Measurements from ENCODE around the gene IGSF3. TPM values are rescaled to one million over a fixed set of nuclear protein-coding genes. Genes with fewer than 3 reads are reported as not detected.
"Not testable (repeated sequence)": the region's sequence is repeated elsewhere in the genome, so short reads cannot be mapped to it uniquely, and the experiment has no call there.

IGSF3 gene
- total RNA-seq, 2 experiments from 2014 or later: 0.70 to 0.92 TPM

DNA sequence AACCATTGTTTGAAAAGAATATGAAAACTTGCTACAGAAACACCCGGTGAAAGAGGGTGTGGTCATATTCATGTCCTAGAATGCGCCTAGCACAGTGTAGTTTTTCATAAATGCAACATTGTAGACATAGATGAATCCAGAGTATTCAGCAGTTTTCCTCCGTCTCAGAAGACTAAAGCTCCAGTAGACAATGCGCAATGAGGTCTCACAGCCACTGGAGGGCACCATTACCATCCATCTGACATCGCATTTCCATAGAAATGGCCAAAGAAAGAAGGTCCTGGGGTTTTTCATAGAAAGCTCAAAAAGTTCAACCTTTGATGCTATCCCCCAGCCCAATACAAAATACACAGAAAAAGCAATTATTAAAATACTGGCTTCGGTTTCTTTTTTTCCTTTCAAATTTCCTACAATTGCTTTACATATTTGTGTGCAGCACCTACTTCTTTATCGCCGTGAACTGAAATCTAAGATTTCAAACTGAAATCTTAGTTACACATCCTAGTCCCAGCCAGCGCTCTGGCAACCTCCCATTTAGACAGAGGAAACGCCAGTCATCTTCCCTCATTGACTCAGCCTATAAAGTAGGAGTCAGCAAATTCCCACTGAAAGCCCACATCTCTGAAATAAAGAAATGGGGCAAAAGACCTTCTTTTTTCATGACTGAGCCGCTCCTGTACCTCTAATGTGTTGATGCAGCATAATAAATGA is 92.8 kb downstream of the IGSF3 start:
- Mint-ChIP-seq H3K4me3 (no peak overlapping the region), H3K9me3 (no peaks in the 10 kb centered on the region), H3K27me3 (peaks cover 15% of the 10 kb centered on the region), H3K27ac (no peak overlapping the region), H3K36me3 (peaks cover 1% of the 10 kb centered on the region), H3K4me1 (peaks cover 18% of the 10 kb centered on the region)
- DNase-seq: peak; percentile 43

DNA sequence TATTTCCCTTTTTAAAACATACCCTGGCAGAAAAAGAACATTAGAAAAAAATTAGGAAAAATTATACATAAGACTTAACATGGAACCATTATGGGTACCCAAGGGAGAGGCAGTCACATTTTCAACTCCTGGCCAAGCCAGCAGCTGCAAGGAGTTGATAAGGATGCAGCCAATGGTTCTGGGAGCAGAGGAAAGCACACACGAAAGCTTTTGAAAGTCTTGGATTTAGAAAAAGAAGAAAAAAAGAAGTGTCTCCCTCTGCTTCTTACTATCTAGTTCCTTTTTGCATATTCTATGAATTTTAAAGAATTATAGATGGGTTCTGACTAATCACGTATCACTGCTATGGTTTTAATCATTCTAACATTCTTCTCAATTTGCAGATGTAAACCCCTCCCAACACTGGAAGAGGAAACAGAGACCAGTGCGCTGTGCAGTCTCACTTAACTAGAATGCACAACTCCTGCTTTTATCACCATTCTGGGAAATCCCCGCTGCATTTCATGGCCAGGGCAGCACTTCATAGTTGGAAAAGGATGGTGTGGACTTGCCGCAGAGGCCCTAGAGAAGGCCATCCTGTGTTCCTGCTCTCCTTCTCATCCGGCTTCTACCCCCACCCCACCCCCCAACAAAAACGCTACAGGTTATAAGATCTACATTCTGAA is 94.0 kb downstream of the IGSF3 start:
- Mint-ChIP-seq H3K4me1 (peaks cover 26% of the 10 kb centered on the region), H3K27me3 (peaks cover 15% of the 10 kb centered on the region), H3K9me3 (no peaks in the 10 kb centered on the region), H3K27ac (no peak overlapping the region), H3K36me3 (peaks cover 7% of the 10 kb centered on the region), H3K4me3 (no peak overlapping the region)
- no peak for DNase-seq

DNA sequence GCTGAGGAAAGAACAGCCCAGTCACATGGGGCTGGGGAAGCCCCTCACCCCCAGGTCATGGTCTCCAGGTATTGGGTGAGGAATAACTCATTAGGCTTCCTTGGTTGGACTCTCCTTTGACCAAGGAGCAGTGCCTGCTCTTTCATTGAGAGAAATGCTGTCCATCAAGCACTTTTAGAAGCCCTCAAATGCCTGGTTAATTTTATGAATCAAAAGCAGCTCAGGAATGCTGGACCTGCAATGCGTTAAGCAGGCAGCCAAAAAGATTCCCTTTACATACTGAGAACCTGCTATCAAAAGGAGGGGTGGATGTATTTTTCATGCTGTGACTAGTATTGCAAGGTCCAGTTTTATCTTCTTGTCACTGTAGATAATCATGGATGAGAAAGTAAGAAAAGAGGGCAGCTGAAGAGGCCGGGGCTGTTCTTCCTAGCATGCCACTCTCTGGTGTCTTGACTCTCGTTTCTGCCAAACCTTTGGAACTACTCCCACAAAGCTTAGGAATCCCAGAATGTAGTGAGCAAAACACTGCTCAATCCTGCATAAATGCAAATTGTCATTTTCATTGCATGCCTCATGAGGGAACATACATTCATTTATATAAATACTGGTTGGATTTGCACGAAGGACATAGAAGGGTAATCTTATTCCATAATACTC is 94.6 kb downstream of the IGSF3 start:
- no peaks in the 10 kb centered on the region for H3K9me3 Mint-ChIP-seq
- DNase-seq: no peak
- no peak overlapping the region for H3K27ac Mint-ChIP-seq
- H3K4me3 Mint-ChIP-seq: no peak overlapping the region
- peaks cover 15% of the 10 kb centered on the region for H3K27me3 Mint-ChIP-seq
- peaks cover 7% of the 10 kb centered on the region for H3K36me3 Mint-ChIP-seq
- H3K4me1 Mint-ChIP-seq: peaks cover 30% of the 10 kb centered on the region

GRCh38 chr1:116572099-116572498 is 95.4 kb downstream of the IGSF3 start:
- no peaks in the 10 kb centered on the region for H3K9me3 Mint-ChIP-seq
- no peak for DNase-seq
- peaks cover 9% of the 10 kb centered on the region for H3K36me3 Mint-ChIP-seq
- H3K4me3 Mint-ChIP-seq: peak overlapping the region; percentile 77
- peaks cover 32% of the 10 kb centered on the region for H3K4me1 Mint-ChIP-seq
- peaks cover 15% of the 10 kb centered on the region for H3K27me3 Mint-ChIP-seq
- peak overlapping the region; percentile 61 for H3K27ac Mint-ChIP-seq

DNA sequence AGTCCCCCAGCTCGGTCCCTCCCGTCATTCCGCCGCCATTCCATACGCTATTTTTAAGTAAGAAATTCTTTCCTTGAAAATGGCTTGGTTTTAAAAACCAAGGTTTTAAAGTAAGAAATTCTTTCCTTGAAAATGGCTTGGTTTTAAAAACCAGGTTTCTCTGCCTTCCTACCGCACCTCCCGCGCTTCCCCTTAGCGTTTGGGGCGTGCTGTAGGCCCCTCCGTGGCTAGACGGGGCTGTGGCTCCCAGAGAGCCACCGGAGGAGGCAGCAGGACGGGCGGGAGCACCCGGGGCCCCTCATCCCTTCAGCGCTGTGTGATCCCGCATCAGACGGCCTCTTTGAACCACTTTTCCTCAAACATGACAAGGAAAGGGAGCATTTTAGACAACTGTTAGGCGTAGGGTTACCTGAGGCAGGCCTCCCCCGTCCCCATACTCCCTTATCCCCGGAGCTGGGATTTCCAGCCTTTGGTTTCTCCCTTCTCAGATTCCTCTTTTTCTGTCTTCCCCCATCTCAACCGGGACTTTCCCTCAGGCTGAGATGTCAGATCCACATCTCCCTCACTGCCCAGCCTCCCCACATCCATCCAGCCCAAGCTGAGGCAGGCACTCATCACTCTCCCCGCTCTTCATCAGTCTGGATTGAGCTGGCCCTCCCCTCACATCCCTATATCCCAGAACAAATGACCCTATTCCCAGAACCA is 96.2 kb downstream of the IGSF3 start:
- no peak for DNase-seq
- Mint-ChIP-seq H3K4me3 (peak overlapping the region; percentile 77), H3K4me1 (peaks cover 32% of the 10 kb centered on the region), H3K36me3 (peaks cover 9% of the 10 kb centered on the region), H3K9me3 (no peaks in the 10 kb centered on the region), H3K27ac (peak overlapping the region; percentile 61), H3K27me3 (peaks cover 15% of the 10 kb centered on the region)

DNA sequence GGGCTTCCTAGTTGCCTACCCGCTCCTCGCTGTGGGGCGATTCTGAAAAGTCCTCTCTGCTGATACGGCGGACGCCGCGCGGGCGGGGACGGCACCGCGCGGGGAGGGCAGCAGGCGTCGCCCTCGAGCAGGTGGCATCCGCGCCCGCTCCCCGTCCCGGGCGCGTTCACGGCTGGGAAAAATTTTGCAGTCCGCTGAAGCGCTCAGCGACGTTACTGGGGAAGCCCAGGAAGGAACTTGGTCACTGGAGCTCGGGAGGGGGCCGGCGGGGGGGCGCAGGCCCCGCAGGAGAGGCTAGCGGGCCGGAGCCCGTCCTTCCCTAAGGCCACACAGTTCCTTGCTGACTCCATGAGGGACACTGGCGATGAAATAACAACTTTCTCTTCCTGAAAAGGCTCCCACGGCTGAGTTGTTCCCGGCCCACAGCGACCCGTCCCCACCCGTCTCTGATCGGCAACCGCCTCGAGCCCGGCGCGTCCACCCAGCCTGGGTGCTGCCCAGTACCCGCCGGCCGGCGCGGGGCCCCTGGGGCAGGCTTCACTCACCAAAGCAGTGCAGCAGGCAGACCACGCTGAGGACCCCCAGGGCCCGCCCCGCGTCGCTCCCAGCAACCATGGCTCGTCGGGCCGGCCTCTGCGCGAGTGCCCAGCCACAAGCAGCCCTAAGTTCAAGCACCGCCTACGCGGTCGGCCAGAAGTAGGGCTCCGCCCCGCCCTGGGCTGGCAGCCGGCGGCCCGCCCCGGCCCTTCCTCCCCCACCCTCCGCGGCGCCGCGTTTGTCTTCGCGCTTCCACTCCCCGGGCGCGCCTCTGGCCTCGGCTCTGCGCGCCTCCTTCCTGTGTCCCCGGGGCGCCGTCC is 96.9 kb downstream of the IGSF3 start, which contains the start of gene CD58:
Gene CD58, minus strand, starts transcription at position 669 of the 857 bp plus-strand sequence. Its CDS starts 54 bp downstream, at position 615.
- peaks cover 9% of the 10 kb centered on the region for H3K36me3 Mint-ChIP-seq
- peak; percentile 88 for DNase-seq
- H3K4me3 Mint-ChIP-seq: peak within 1 kb of the TSS; percentile 77
- peaks cover 15% of the 10 kb centered on the region for H3K27me3 Mint-ChIP-seq
- no peaks in the 10 kb centered on the region for H3K9me3 Mint-ChIP-seq
- peak within 1 kb of the TSS; percentile 65 for H3K27ac Mint-ChIP-seq
- peaks cover 32% of the 10 kb centered on the region for H3K4me1 Mint-ChIP-seq

- H3K36me3 Mint-ChIP-seq: peaks cover 11% of the 10 kb centered on the region
- DNase-seq: no peak
- peak overlapping the region; percentile 77 for H3K4me3 Mint-ChIP-seq
- peaks cover 30% of the 10 kb centered on the region for H3K4me1 Mint-ChIP-seq
- H3K9me3 Mint-ChIP-seq: peaks cover 2% of the 10 kb centered on the region
- peaks cover 15% of the 10 kb centered on the region for H3K27me3 Mint-ChIP-seq
- peak overlapping the region; percentile 65 for H3K27ac Mint-ChIP-seq
These were observed 97.7 kb downstream of the IGSF3 start for GRCh38 chr1:116569776-116570357.

DNA sequence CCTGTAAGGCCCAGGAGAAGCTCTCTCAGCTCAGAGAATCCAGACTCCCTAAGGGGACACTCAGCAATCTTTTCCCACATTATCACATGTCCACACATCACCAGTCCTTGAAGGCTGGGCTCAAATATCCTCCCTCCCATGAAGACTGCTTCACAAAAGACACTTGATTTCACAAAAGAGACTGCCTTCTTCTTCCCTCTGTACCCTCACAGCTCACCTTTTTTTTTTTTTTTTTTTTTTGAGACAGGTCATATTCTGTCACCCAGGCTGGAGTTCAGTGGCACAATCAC is 98.2 kb downstream of the IGSF3 start:
- Mint-ChIP-seq H3K27ac (no peak overlapping the region), H3K36me3 (peaks cover 15% of the 10 kb centered on the region), H3K9me3 (peaks cover 5% of the 10 kb centered on the region), H3K4me3 (peak overlapping the region; percentile 77), H3K27me3 (peaks cover 15% of the 10 kb centered on the region), H3K4me1 (peaks cover 30% of the 10 kb centered on the region)
- no peak for DNase-seq

GRCh38 chr1:116568662-116569380 is 98.7 kb downstream of the IGSF3 start:
- peak overlapping the region; percentile 77 for H3K4me3 Mint-ChIP-seq
- no peak for DNase-seq
- H3K27me3 Mint-ChIP-seq: peaks cover 11% of the 10 kb centered on the region
- H3K36me3 Mint-ChIP-seq: peaks cover 20% of the 10 kb centered on the region
- H3K4me1 Mint-ChIP-seq: peaks cover 30% of the 10 kb centered on the region
- H3K27ac Mint-ChIP-seq: no peak overlapping the region
- H3K9me3 Mint-ChIP-seq: peaks cover 9% of the 10 kb centered on the region

DNA sequence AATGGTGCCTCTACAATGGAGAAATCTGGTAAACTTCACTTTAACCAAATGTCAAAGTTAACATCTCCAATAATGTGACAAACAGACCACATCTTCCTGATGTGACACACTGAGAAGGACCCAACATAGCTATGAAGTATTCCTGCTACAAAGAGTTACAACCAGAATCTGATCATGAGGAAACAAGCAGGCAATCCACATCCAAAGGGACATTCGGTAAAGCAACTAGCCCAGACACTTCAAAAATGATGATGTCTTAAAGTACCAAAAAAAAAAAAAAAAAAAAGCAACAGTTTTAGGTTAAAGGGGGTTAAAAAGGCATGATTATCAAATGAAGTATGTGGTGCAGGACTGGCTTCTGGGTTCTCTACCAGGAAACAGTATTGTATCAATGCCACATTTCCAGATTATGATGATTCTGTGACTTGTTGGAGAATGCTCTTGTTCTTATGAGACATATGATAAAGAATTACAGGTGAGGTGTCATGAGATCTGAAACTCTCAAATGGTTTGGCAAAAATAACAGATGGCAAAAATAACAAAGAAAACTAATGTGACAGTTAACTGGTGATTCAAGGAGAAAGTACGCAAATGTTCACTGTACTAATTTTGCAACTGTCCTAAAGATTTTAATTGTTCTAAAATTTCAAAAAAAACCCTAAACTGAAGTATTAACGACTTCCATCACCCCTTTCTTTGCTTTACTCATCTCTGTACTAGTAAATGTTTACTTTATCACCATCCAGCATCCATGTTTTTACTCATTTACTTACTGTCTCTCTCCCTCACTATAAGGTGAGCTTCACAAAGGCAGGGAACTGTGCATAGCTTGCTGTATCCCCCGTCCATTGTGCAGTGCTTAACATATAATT is 99.5 kb downstream of the IGSF3 start:
- H3K9me3 Mint-ChIP-seq: peaks cover 9% of the 10 kb centered on the region
- H3K27ac Mint-ChIP-seq: no peak overlapping the region
- peaks cover 10% of the 10 kb centered on the region for H3K27me3 Mint-ChIP-seq
- peaks cover 27% of the 10 kb centered on the region for H3K36me3 Mint-ChIP-seq
- H3K4me3 Mint-ChIP-seq: no peak overlapping the region
- DNase-seq: no peak
- peaks cover 30% of the 10 kb centered on the region for H3K4me1 Mint-ChIP-seq

GRCh38 chr1:116565222-116565621 is 102.3 kb downstream of the IGSF3 start:
- H3K4me1 Mint-ChIP-seq: peaks cover 33% of the 10 kb centered on the region
- H3K27ac Mint-ChIP-seq: no peak overlapping the region
- no peak overlapping the region for H3K4me3 Mint-ChIP-seq
- H3K36me3 Mint-ChIP-seq: peaks cover 35% of the 10 kb centered on the region
- H3K27me3 Mint-ChIP-seq: no peaks in the 10 kb centered on the region
- H3K9me3 Mint-ChIP-seq: peaks cover 16% of the 10 kb centered on the region
- no peak for DNase-seq

- no peak for DNase-seq
- Mint-ChIP-seq H3K4me3 (no peak overlapping the region), H3K9me3 (peaks cover 16% of the 10 kb centered on the region), H3K4me1 (peaks cover 32% of the 10 kb centered on the region), H3K27me3 (no peaks in the 10 kb centered on the region), H3K36me3 (peaks cover 32% of the 10 kb centered on the region), H3K27ac (no peak overlapping the region)
These were observed 103.1 kb downstream of the IGSF3 start for GRCh38 chr1:116564426-116564825.

DNA sequence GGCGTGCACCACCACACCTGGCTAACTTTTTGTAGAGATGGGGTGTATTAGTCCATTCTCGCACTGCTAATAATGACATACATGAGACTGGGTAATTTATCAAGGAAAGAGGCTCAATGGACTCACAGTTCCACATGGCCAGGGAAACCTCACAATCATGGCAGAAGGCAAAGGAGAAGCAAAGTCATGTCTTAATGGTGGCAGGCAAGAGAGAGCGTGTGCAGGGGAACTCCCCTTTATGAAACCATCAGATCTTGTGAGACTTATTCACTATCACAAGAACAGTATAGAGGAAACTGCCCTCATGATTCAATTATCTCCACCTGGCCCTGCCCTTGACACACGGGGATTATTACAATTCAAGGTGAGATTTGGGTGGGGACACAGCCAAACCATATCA is 105.1 kb downstream of the IGSF3 start:
- H3K4me1 Mint-ChIP-seq: peaks cover 35% of the 10 kb centered on the region
- H3K36me3 Mint-ChIP-seq: peaks cover 36% of the 10 kb centered on the region
- not testable (repeated sequence) for H3K27me3 Mint-ChIP-seq, H3K4me3 Mint-ChIP-seq, H3K27ac Mint-ChIP-seq, DNase-seq
- peaks cover 16% of the 10 kb centered on the region for H3K9me3 Mint-ChIP-seq
